OCI-LY1 (cell line): ENCODE measurements around the gene PDZD2.
"Not testable (repeated sequence)": the region's sequence is repeated elsewhere in the genome, so short reads cannot be mapped to it uniquely, and the experiment has no call there.

Experiments
- CTCF ChIP-seq: fragments of 200-600 bp; sonication (generic), shearing (Covaris generic); IDR thresholded peaks from 2 replicates; pipeline ENCODE4 v1.5.1; 2017; ENCODE audit warnings: mild to moderate bottlenecking, antibody characterized with exemption, low read length, moderate library complexity, mixed read lengths
- EZH2 ChIP-seq: fragments of 200-600 bp; sonication (generic), shearing (Covaris generic); IDR thresholded peaks from 2 replicates; pipeline ENCODE4 v1.8.0; 2017; ENCODE audit warnings: borderline replicate concordance, mixed run types, mild to moderate bottlenecking, antibody characterized with exemption, low read length, moderate library complexity, mixed read lengths

GRCh38 chr5:31975189-31975612, 336.3 kb downstream of the PDZD2 start:
- not testable (repeated sequence) for TF ChIP-seq EZH2, CTCF
